Endodermal cell (in vitro differentiated cells): Measurements from ENCODE around the gene AUTS2. TPM values are rescaled to one million over a fixed set of nuclear protein-coding genes. Genes with fewer than 3 reads are reported as not detected.
A peak's percentile ranks its signal among the peaks of the same experiment; 100 is the strongest.

Source experiments
- DNase-seq: peaks from one replicate; pipeline ENCODE4 v3.0.0-alpha.2; 2017
- H3K27ac ChIP-seq: 2 replicates; pipeline ENCODE4 v1.5.1; 2013; ENCODE audit warnings: mild to moderate bottlenecking, low read depth, low read length, moderate library complexity
- H3K27me3 ChIP-seq: 2 replicates; pipeline ENCODE4 v1.6.1; 2013; ENCODE audit warnings: mild to moderate bottlenecking, low read length, moderate library complexity; ENCODE audit not compliant: insufficient read depth, control insufficient read depth, poor library complexity, severe bottlenecking
- H3K36me3 ChIP-seq: 2 replicates; pipeline ENCODE4 v1.7.0; 2013; ENCODE audit warnings: mild to moderate bottlenecking, low read length, moderate library complexity; ENCODE audit not compliant: control insufficient read depth, insufficient read depth
- H3K4me1 ChIP-seq: one replicate; pipeline ENCODE4 v1.7.0; 2013; ENCODE audit warnings: low read length; ENCODE audit not compliant: control insufficient read depth, insufficient read depth
- H3K4me3 ChIP-seq: 2 replicates; pipeline ENCODE4 v1.5.1; 2013; ENCODE audit warnings: mild to moderate bottlenecking, low read length, moderate library complexity
- H3K9ac ChIP-seq: 2 replicates; pipeline ENCODE4 v1.6.1; 2013; ENCODE audit warnings: mild to moderate bottlenecking, low read length, moderate library complexity; ENCODE audit not compliant: poor library complexity, severe bottlenecking; ENCODE audit errors: extremely low read depth
- H3K9me3 ChIP-seq: 2 replicates; pipeline ENCODE4 v1.6.1; 2013; ENCODE audit warnings: mild to moderate bottlenecking, low read length, moderate library complexity; ENCODE audit not compliant: control insufficient read depth
- H3K27ac Mint-ChIP-seq: 2 replicates; pipeline ENCODE4 v1.8.0; 2020; ENCODE audit warnings: mixed read lengths
- H3K27me3 Mint-ChIP-seq: 2 replicates; pipeline ENCODE4 v1.8.0; 2021; ENCODE audit warnings: mild to moderate bottlenecking, mixed read lengths; ENCODE audit not compliant: insufficient read depth
- H3K36me3 Mint-ChIP-seq: 2 replicates; pipeline ENCODE4 v1.8.0; 2020; ENCODE audit warnings: low read depth, mixed read lengths
- H3K4me1 Mint-ChIP-seq: 2 replicates; pipeline ENCODE4 v1.8.0; 2020; ENCODE audit warnings: mixed read lengths
- H3K4me3 Mint-ChIP-seq: 2 replicates; pipeline ENCODE4 v1.8.0; 2020; ENCODE audit warnings: mild to moderate bottlenecking, moderate library complexity, mixed read lengths
- H3K9me3 Mint-ChIP-seq: 2 replicates; pipeline ENCODE4 v1.8.0; 2020; ENCODE audit warnings: mild to moderate bottlenecking, mixed read lengths
- CTCF ChIP-seq: fragments of 200-600 bp; sonication (generic); conservative IDR thresholded peaks from 2 replicates; pipeline ENCODE4 v1.5.0; 2021; ENCODE audit warnings: antibody characterized with exemption, mild to moderate bottlenecking
- WGBS, 2 experiments: methylation state at CpG; one replicate each; pipeline versions ENCODE4 v1.1.5 to v1.1.7; 2013; ENCODE audit warnings: missing lambda C conversion rate in 2 of 2, mixed read lengths in 1 of 2; ENCODE audit not compliant: insufficient coverage in 1 of 2, insufficient read length in 1 of 2; 5-methylcytosine and 5-hydroxymethylcytosine counted together
- total RNA-seq, 2 donors: library from RNA; stranded (reverse); fragmentation: NEBNext Ultra II Directional in 1 of 2; extraction: Animal tissue kit (Norgen Biotek cat#: 25700) in 1 of 2; gene quantifications; 2 replicates in 1 of 2; 3 replicates in 1 of 2; pipeline ENCODE4 v1.2.1, GENCODE V29; 2021

AUTS2 gene
- total RNA-seq, 2 donors from 2014 or later = 76.8 to 106 TPM

DNA sequence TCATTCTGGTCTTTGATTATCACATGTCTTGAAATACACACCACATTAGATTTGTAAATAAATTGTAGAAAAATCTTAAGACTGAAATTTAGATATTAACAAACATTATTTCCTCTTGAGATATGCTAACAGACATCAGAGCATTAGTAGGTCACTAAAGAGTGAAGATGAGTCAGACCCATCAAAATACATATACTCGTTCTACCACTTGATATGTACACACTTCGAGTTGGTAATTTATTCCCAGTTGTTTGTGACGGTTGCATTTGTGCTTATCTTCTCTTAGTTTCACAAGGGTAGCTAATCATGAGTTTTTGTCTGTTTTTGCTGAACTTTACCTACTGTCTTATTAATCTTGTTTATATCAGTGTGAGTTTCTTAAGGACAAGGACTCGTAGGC, 383.4 kb downstream of the AUTS2 start:
- no peak overlapping the region for H3K4me3 Mint-ChIP-seq
- H3K36me3 Mint-ChIP-seq = peaks cover 6% of the 10 kb centered on the region
- Histone ChIP-seq H3K27ac (no peak overlapping the region), H3K4me1 (peaks cover 11% of the 10 kb centered on the region), H3K36me3 (no peaks in the 10 kb centered on the region), H3K9me3 (peaks cover 6% of the 10 kb centered on the region), H3K4me3 (no peak overlapping the region), H3K9ac (no peak overlapping the region), H3K27me3 (no peaks in the 10 kb centered on the region)
- DNase-seq = no peak
- no peak for TF ChIP-seq CTCF
- no peaks in the 10 kb centered on the region for H3K27me3 Mint-ChIP-seq
- H3K9me3 Mint-ChIP-seq = peaks cover 7% of the 10 kb centered on the region
- 80 to 90% methylated on average over 1 to 4 of the region's 4 CpGs for WGBS, 2 experiments
- H3K4me1 Mint-ChIP-seq = peaks cover 20% of the 10 kb centered on the region
- H3K27ac Mint-ChIP-seq = no peak overlapping the region

- no peak overlapping the region for H3K4me3 Mint-ChIP-seq
- peaks cover 11% of the 10 kb centered on the region for H3K4me1 ChIP-seq
- peaks cover 2% of the 10 kb centered on the region for H3K9me3 Mint-ChIP-seq
- H3K27me3 Mint-ChIP-seq = no peaks in the 10 kb centered on the region
- H3K4me3 ChIP-seq = no peak overlapping the region
- TF ChIP-seq CTCF = no peak
- H3K27ac ChIP-seq = no peak overlapping the region
- H3K9me3 ChIP-seq = peaks cover under 1% of the 10 kb centered on the region
- WGBS, 2 experiments = 17% methylated on average over 1 of the region's 1 CpG; no CpG with 5 or more reads in 1 of the 2 experiments
- H3K36me3 ChIP-seq = no peaks in the 10 kb centered on the region
- H3K4me1 Mint-ChIP-seq = peaks cover 20% of the 10 kb centered on the region
- H3K27me3 ChIP-seq = no peaks in the 10 kb centered on the region
- H3K27ac Mint-ChIP-seq = peak overlapping the region; percentile 67
- no peak for DNase-seq
- H3K36me3 Mint-ChIP-seq = peaks cover 2% of the 10 kb centered on the region
- no peak overlapping the region for H3K9ac ChIP-seq
Observed at GRCh38 chr7:69982197-69982596, 383.9 kb downstream of the AUTS2 start.

- 95 to 96% methylated on average over 3 to 5 of the region's 5 CpGs for WGBS, 2 experiments
- Mint-ChIP-seq H3K4me1 (peaks cover 2% of the 10 kb centered on the region), H3K27ac (no peak overlapping the region), H3K36me3 (peaks cover 24% of the 10 kb centered on the region), H3K9me3 (peaks cover 20% of the 10 kb centered on the region), H3K4me3 (no peak overlapping the region), H3K27me3 (no peaks in the 10 kb centered on the region)
- Histone ChIP-seq H3K4me3 (no peak overlapping the region), H3K27ac (no peak overlapping the region), H3K27me3 (no peaks in the 10 kb centered on the region), H3K9ac (no peak overlapping the region), H3K4me1 (no peaks in the 10 kb centered on the region), H3K36me3 (no peaks in the 10 kb centered on the region), H3K9me3 (peaks cover 10% of the 10 kb centered on the region)
- no peak for DNase-seq
- TF ChIP-seq CTCF = no peak
Observed at GRCh38 chr7:69989551-69989950, 391.3 kb downstream of the AUTS2 start.
